Sigmoid colon (tissue), 7 donors: ENCODE results near the gene SUPT3H. TPM values are rescaled to one million over a fixed set of nuclear protein-coding genes. Genes with fewer than 3 reads are reported as not detected.

Experiments
- DNase-seq: peaks from one replicate; pipeline ENCODE4 v3.0.0-alpha.2; 2019
- H3K27ac ChIP-seq, 4 donors: fragments of 200-600 bp; sonication (generic); one replicate each; pipeline ENCODE4 v1.5.1; 2016 to 2019; ENCODE audit warnings: mild to moderate bottlenecking in 1 of 4
- H3K27me3 ChIP-seq, 3 donors: fragments of 200-600 bp; sonication (generic); one replicate each; pipeline ENCODE4 v1.5.1; 2019; ENCODE audit warnings: mild to moderate bottlenecking in 1 of 3
- H3K36me3 ChIP-seq, 4 donors: fragments of 200-600 bp; sonication (generic); one replicate each; pipeline ENCODE4 v1.5.1; 2016 to 2019
- H3K4me1 ChIP-seq, 4 donors: fragments of 200-600 bp; sonication (generic); one replicate each; pipeline ENCODE4 v1.5.1; 2017 to 2019
- H3K4me3 ChIP-seq, 4 donors: fragments of 200-600 bp; sonication (generic); one replicate each; pipeline ENCODE4 v1.5.1; 2017 to 2019; ENCODE audit warnings: mild to moderate bottlenecking in 2 of 4, moderate library complexity in 1 of 4
- H3K9me3 ChIP-seq, 4 donors: fragments of 200-600 bp in 3 of 4; sonication (generic) in 3 of 4; one replicate each; pipeline versions ENCODE4 v1.5.1 to v1.6.1; 2013 to 2019
- EP300 ChIP-seq, 4 donors: sonication (generic); formaldehyde crosslinking; IDR thresholded peaks; one replicate each; pipeline ENCODE4 v1.6.1; 2017; ENCODE audit warnings: antibody characterized with exemption in 4 of 4
- POLR2A ChIP-seq, 2 donors: fragments of 450-650 bp; IDR thresholded peaks; one replicate each; pipeline ENCODE4 v1.6.1; 2016; ENCODE audit warnings: antibody characterized with exemption in 2 of 2, mild to moderate bottlenecking in 2 of 2, moderate library complexity in 2 of 2
- POLR2AphosphoS5 ChIP-seq, 4 donors: sonication (generic); formaldehyde crosslinking; IDR thresholded peaks; one replicate each; pipeline ENCODE4 v1.6.1; 2017; ENCODE audit warnings: antibody characterized with exemption in 4 of 4
- WGBS, 2 donors: extraction: QIAGEN DNeasy Blood & Tissue Kit; methylation state at CpG; one replicate each; pipeline ENCODE4 v1.1.7; 2013; 5-methylcytosine and 5-hydroxymethylcytosine counted together
- intact Hi-C: fragments of 100-400 bp; cut with DNase I; formaldehyde crosslinking; loops from one replicate; pipeline ENCODE4 v1.15.1; 2023
- polyA plus RNA-seq, 3 donors: library from polyadenylated mRNA; stranded (reverse); fragments of 200-250 nt; gene quantifications; one replicate each; pipeline ENCODE4 v1.2.3, GENCODE V29; 2013
- total RNA-seq, 4 donors: library from RNA; depleted of rRNA; stranded (reverse); fragments of >200 nt; gene quantifications; one replicate each; pipeline ENCODE4 v1.1.0, GENCODE V29; 2016
- TF ChIP-seq, protein P1 (sequence below), 4 experiments: fragments of 450-650 bp in 3 of 4; fragments of 200-600 bp in 1 of 4; IDR thresholded peaks; one replicate each; pipeline ENCODE4 v1.5.1; 2016 to 2019; ENCODE audit warnings: antibody characterized with exemption in 4 of 4, mild to moderate bottlenecking in 3 of 4, moderate library complexity in 2 of 4
- donor health status: healthy with polysubstance abuse.
- donor health status: Bipolar disorder and iron deficiency.
- donor health status: healthy.

The SUPT3H gene
- total and polyA plus RNA-seq, 7 donors: 1.6 to 18.2 (median 10.6) TPM

GRCh38 chr6:45367999-45368398 is 9.7 kb downstream of the SUPT3H start:
- DNase-seq: no peak
- H3K27me3 ChIP-seq: no peaks in the 10 kb centered on the region
- no peak overlapping the region for H3K4me3 ChIP-seq
- no peaks in the 10 kb centered on the region for H3K36me3 ChIP-seq
- TF ChIP-seq, protein P1, sequence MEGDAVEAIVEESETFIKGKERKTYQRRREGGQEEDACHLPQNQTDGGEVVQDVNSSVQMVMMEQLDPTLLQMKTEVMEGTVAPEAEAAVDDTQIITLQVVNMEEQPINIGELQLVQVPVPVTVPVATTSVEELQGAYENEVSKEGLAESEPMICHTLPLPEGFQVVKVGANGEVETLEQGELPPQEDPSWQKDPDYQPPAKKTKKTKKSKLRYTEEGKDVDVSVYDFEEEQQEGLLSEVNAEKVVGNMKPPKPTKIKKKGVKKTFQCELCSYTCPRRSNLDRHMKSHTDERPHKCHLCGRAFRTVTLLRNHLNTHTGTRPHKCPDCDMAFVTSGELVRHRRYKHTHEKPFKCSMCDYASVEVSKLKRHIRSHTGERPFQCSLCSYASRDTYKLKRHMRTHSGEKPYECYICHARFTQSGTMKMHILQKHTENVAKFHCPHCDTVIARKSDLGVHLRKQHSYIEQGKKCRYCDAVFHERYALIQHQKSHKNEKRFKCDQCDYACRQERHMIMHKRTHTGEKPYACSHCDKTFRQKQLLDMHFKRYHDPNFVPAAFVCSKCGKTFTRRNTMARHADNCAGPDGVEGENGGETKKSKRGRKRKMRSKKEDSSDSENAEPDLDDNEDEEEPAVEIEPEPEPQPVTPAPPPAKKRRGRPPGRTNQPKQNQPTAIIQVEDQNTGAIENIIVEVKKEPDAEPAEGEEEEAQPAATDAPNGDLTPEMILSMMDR (IDR thresholded peaks at IDR 0.05): no peak
- no peak for TF ChIP-seq EP300 (IDR thresholded peaks at IDR 0.05)
- TF ChIP-seq POLR2A (IDR thresholded peaks at IDR 0.05): no peak
- no peak for TF ChIP-seq POLR2AphosphoS5 (IDR thresholded peaks at IDR 0.05)
- intact Hi-C loops: no loop called here
- H3K4me1 ChIP-seq: no peaks in the 10 kb centered on the region
- H3K9me3 ChIP-seq: no peaks in the 10 kb centered on the region
- H3K27ac ChIP-seq: no peak overlapping the region

- Histone ChIP-seq H3K27ac (no peak overlapping the region), H3K4me1 (no peaks in the 10 kb centered on the region), H3K36me3 (no peaks in the 10 kb centered on the region), H3K9me3 (no peaks in the 10 kb centered on the region), H3K4me3 (no peak overlapping the region), H3K27me3 (no peaks in the 10 kb centered on the region)
- TF ChIP-seq, protein P1 (IDR thresholded peaks at IDR 0.05): no peak
- no peak for TF ChIP-seq POLR2AphosphoS5 (IDR thresholded peaks at IDR 0.05)
- no peak for TF ChIP-seq POLR2A (IDR thresholded peaks at IDR 0.05)
- intact Hi-C loops: no loop called here
- 95 to 97% methylated on average over 1 of the region's 1 CpG for WGBS, 2 donors
- DNase-seq: no peak
These were observed 11.2 kb downstream of the SUPT3H start for GRCh38 chr6:45366534-45366933.

DNA sequence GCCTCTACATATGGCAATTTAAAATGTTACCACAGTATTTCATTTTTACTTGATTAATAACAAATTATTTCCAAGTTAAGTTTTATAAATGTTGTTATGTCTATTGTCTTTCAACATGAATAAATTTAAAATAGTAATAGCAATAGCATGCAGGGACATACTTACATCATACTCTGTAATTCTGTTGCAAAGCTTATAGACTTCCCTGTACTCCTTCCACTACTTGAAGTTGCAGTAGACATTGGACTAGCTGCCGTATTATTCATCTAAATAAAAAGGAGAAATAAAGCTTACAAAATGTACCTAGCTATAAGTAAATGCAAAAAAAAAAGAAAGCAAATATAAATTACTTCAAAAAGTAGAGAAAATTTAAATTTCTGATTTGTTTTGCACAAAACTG is 12.7 kb downstream of the SUPT3H start:
- TF ChIP-seq, protein P1 (IDR thresholded peaks at IDR 0.05): no peak
- TF ChIP-seq POLR2A (IDR thresholded peaks at IDR 0.05) (no peak), POLR2AphosphoS5 (IDR thresholded peaks at IDR 0.05) (no peak)
- no peaks in the 10 kb centered on the region for H3K4me1 ChIP-seq
- DNase-seq: no peak
- H3K36me3 ChIP-seq: no peaks in the 10 kb centered on the region
- 93% methylated on average over 1 of the region's 1 CpG for WGBS, 2 donors
- no peaks in the 10 kb centered on the region for H3K27me3 ChIP-seq
- H3K9me3 ChIP-seq: no peaks in the 10 kb centered on the region
- no peak overlapping the region for H3K27ac ChIP-seq
- intact Hi-C loops: no loop called here
- no peak overlapping the region for H3K4me3 ChIP-seq

- no peak overlapping the region for H3K4me3 ChIP-seq
- no peak for DNase-seq
- H3K4me1 ChIP-seq: no peaks in the 10 kb centered on the region
- no peaks in the 10 kb centered on the region for H3K27me3 ChIP-seq
- no peaks in the 10 kb centered on the region for H3K9me3 ChIP-seq
- TF ChIP-seq POLR2AphosphoS5 (IDR thresholded peaks at IDR 0.05): no peak
- intact Hi-C loops: no loop called here
- H3K27ac ChIP-seq: no peak overlapping the region
- H3K36me3 ChIP-seq: no peaks in the 10 kb centered on the region
These were observed 13.3 kb downstream of the SUPT3H start for GRCh38 chr6:45364466-45364865.

- WGBS, 2 donors: 49 to 81% methylated on average over 2 of the region's 2 CpGs
- no peak overlapping the region for H3K4me3 ChIP-seq
- intact Hi-C loops: no loop called here
- no peaks in the 10 kb centered on the region for H3K36me3 ChIP-seq
- no peaks in the 10 kb centered on the region for H3K9me3 ChIP-seq
- TF ChIP-seq POLR2A (IDR thresholded peaks at IDR 0.05): no peak
- TF ChIP-seq EP300 (IDR thresholded peaks at IDR 0.05): no peak
- TF ChIP-seq, protein P1 (IDR thresholded peaks at IDR 0.05): no peak
- no peak for TF ChIP-seq POLR2AphosphoS5 (IDR thresholded peaks at IDR 0.05)
- no peaks in the 10 kb centered on the region for H3K27me3 ChIP-seq
- H3K27ac ChIP-seq: no peak overlapping the region
- no peak for DNase-seq
- no peaks in the 10 kb centered on the region for H3K4me1 ChIP-seq
These were observed 24.1 kb downstream of the SUPT3H start for GRCh38 chr6:45353654-45354053.
